AG10803 (cell line): ENCODE data around the gene PCMT1.
A peak's percentile ranks its signal among the peaks of the same experiment; 100 is the strongest.
"Not testable (repeated sequence)": the region's sequence is repeated elsewhere in the genome, so short reads cannot be mapped to it uniquely, and the experiment has no call there.

Experiments used
- DNase-seq: peaks from one replicate; pipeline ENCODE4 v3.0.0; 2010; ENCODE audit warnings: low read depth
- H3K4me3 ChIP-seq: 2 replicates; pipeline ENCODE4 v1.5.1; 2011; ENCODE audit warnings: mild to moderate bottlenecking, low read length, control low read depth
- CTCF ChIP-seq: conservative IDR thresholded peaks from 2 replicates; pipeline ENCODE4 v1.5.1; 2011; ENCODE audit warnings: mild to moderate bottlenecking, low read length, control low read depth, inconsistent platforms

PCMT1 gene

GRCh38 chr6:149845549-149845948 is 96.0 kb downstream of the PCMT1 start:
- no peak for TF ChIP-seq CTCF
- no peak for DNase-seq
- no peak overlapping the region for H3K4me3 ChIP-seq

GRCh38 chr6:149846321-149846720 is 96.8 kb downstream of the PCMT1 start:
- no peak for TF ChIP-seq CTCF
- peak; percentile 82 for DNase-seq
- no peak overlapping the region for H3K4me3 ChIP-seq

GRCh38 chr6:149847939-149848267 is 98.4 kb downstream of the PCMT1 start:
- no peak overlapping the region for H3K4me3 ChIP-seq
- DNase-seq, result no peak
- no peak for TF ChIP-seq CTCF

GRCh38 chr6:149848343-149848742 is 98.8 kb downstream of the PCMT1 start:
- H3K4me3 ChIP-seq, result not testable (repeated sequence)
- DNase-seq, result peak; percentile 26

- peak; percentile 73 for DNase-seq
- no peak for TF ChIP-seq CTCF
- H3K4me3 ChIP-seq, result no peak overlapping the region
These were observed 102.0 kb downstream of the PCMT1 start for GRCh38 chr6:149851461-149852110.

GRCh38 chr6:149852180-149852579 is 102.6 kb downstream of the PCMT1 start:
- peak; percentile 53 for DNase-seq
- H3K4me3 ChIP-seq, result no peak overlapping the region
- no peak for TF ChIP-seq CTCF

- DNase-seq, result no peak
- TF ChIP-seq CTCF, result no peak
- H3K4me3 ChIP-seq, result no peak overlapping the region
These were observed 103.3 kb downstream of the PCMT1 start for GRCh38 chr6:149852881-149853280.

- H3K4me3 ChIP-seq, DNase-seq: not testable (repeated sequence)
These were observed 104.5 kb downstream of the PCMT1 start for GRCh38 chr6:149854017-149854416.
